Spleen (tissue), 7 donors: ENCODE results near the gene RNF13.

Experiments
- CTCF ChIP-seq, 11 experiments: fragments of 200-600 bp in 7 of 11; fragments of 450-650 bp in 4 of 11; sonication (generic) in 4 of 11; IDR thresholded peaks in 8 of 11; conservative IDR thresholded peaks in 3 of 11; 1 replicate in 7 of 11; 2 replicates in 4 of 11; pipeline versions ENCODE4 v1.4.0 to v1.8.0; 2016 to 2021; ENCODE audit warnings: antibody characterized with exemption in 11 of 11, inconsistent platforms in 4 of 11, mild to moderate bottlenecking in 1 of 11
- POLR2A ChIP-seq, 3 donors: fragments of 450-650 bp; IDR thresholded peaks; one replicate each; pipeline ENCODE4 v1.5.1; 2017; ENCODE audit warnings: antibody characterized with exemption in 3 of 3, mild to moderate bottlenecking in 1 of 3
- POLR2AphosphoS5 ChIP-seq, 3 donors: sonication (generic); formaldehyde crosslinking; IDR thresholded peaks; one replicate each; pipeline ENCODE4 v1.5.1; 2017; ENCODE audit warnings: antibody characterized with exemption in 3 of 3
- donor health status: DM: no; HTN: no; CAD: no; lungs with moderate emphysema.
- donor health status: DM: no; HTN: no; CAD: no.
- donor health status: DM: no; HTN: no; CAD: no.

GRCh38 chr3:149813367-149814281 is 609 bp downstream of the RNF13 start:
- no peak for TF ChIP-seq CTCF (IDR thresholded peaks at IDR 0.05 in 8 of 11, conservative IDR thresholded peaks at IDR 0.05 in 3 of 11)
- TF ChIP-seq POLR2A (IDR thresholded peaks at IDR 0.05), result no peak
- no peak for TF ChIP-seq POLR2AphosphoS5 (IDR thresholded peaks at IDR 0.05)
